ENCODE data around the gene KIF16B. TPM values are rescaled to one million over a fixed set of nuclear protein-coding genes. Genes with fewer than 3 reads are reported as not detected.

The KIF16B gene
- total and polyA plus RNA-seq, 4 donors = 5.9 to 20.3 (median 9.6) TPM

- Histone ChIP-seq H3K27me3 (ENCODE audit: control insufficient read depth in 3 of 3, insufficient read depth in 3 of 3, low read length in 2 of 3) (peaks cover 0 to 4% (median 0%) of the 10 kb centered on the region in 3 donors), H3K27ac (ENCODE audit: low read depth in 1 of 2, low read length in 1 of 2) (no peak overlapping the region), H3K4me1 (ENCODE audit: control insufficient read depth in 5 of 5, insufficient read depth in 5 of 5, low read length in 5 of 5) (no peaks in the 10 kb centered on the region), H3K36me3 (ENCODE audit: control insufficient read depth in 4 of 4, insufficient read depth in 4 of 4, low read length in 4 of 4) (no peaks in the 10 kb centered on the region), H3K4me3 (no peak overlapping the region), H3K9ac (ENCODE audit: insufficient read depth in 1 of 2, low read length in 2 of 2) (no peak overlapping the region), H3K9me3 (ENCODE audit: control insufficient read depth in 4 of 4, insufficient read depth in 3 of 4, low read length in 3 of 4) (no peaks in the 10 kb centered on the region)
- 83 to 84% methylated on average over 7 of the region's 7 CpGs for WGBS, 2 donors
- ATAC-seq (ENCODE audit: insufficient read depth, low FRiP score) (no peak), DNase-seq (no peak)
- TF ChIP-seq, protein P1, sequence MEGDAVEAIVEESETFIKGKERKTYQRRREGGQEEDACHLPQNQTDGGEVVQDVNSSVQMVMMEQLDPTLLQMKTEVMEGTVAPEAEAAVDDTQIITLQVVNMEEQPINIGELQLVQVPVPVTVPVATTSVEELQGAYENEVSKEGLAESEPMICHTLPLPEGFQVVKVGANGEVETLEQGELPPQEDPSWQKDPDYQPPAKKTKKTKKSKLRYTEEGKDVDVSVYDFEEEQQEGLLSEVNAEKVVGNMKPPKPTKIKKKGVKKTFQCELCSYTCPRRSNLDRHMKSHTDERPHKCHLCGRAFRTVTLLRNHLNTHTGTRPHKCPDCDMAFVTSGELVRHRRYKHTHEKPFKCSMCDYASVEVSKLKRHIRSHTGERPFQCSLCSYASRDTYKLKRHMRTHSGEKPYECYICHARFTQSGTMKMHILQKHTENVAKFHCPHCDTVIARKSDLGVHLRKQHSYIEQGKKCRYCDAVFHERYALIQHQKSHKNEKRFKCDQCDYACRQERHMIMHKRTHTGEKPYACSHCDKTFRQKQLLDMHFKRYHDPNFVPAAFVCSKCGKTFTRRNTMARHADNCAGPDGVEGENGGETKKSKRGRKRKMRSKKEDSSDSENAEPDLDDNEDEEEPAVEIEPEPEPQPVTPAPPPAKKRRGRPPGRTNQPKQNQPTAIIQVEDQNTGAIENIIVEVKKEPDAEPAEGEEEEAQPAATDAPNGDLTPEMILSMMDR (IDR thresholded peaks at IDR 0.05; ENCODE audit: control extremely low read depth, extremely low read depth) = no peak
Measured at GRCh38 chr20:16246291-16246690, 327.0 kb downstream of the KIF16B start.

DNA sequence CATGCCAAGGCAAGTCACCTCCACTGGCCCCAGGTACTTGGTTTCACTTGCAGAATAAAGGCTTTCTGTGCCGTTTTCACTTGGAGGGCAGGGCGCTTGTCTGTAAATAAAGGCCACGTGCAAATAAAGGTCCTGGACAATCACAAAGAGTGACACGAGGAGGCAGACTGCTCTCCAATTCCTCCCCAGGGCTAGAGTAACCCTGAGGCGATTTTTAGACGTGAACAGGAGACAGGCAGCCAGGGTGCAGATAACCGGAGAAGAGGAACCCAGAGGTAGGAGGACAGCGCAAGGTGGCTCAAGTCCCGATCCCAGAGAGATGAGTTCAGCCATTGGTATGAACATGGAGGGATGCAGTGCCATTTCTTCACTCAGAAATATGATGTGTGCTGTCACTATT is 327.4 kb downstream of the KIF16B start:
- H3K9ac ChIP-seq (ENCODE audit: insufficient read depth in 1 of 2, low read length in 2 of 2) = no peak overlapping the region
- H3K4me3 ChIP-seq = no peak overlapping the region
- H3K27ac ChIP-seq (ENCODE audit: low read depth in 1 of 2, low read length in 1 of 2) = no peak overlapping the region
- no peaks in the 10 kb centered on the region for H3K36me3 ChIP-seq (ENCODE audit: control insufficient read depth in 4 of 4, insufficient read depth in 4 of 4, low read length in 4 of 4)
- DNase-seq (no peak), ATAC-seq (ENCODE audit: insufficient read depth, low FRiP score) (no peak)
- TF ChIP-seq, protein P1 (IDR thresholded peaks at IDR 0.05; ENCODE audit: control extremely low read depth, extremely low read depth) = no peak
- peaks cover 0 to 4% (median 0%) of the 10 kb centered on the region in 3 donors for H3K27me3 ChIP-seq (ENCODE audit: control insufficient read depth in 3 of 3, insufficient read depth in 3 of 3, low read length in 2 of 3)
- no peaks in the 10 kb centered on the region for H3K4me1 ChIP-seq (ENCODE audit: control insufficient read depth in 5 of 5, insufficient read depth in 5 of 5, low read length in 5 of 5)
- no peaks in the 10 kb centered on the region for H3K9me3 ChIP-seq (ENCODE audit: control insufficient read depth in 4 of 4, insufficient read depth in 3 of 4, low read length in 3 of 4)
- WGBS, 2 donors = 76 to 89% methylated on average over 9 of the region's 9 CpGs

DNA sequence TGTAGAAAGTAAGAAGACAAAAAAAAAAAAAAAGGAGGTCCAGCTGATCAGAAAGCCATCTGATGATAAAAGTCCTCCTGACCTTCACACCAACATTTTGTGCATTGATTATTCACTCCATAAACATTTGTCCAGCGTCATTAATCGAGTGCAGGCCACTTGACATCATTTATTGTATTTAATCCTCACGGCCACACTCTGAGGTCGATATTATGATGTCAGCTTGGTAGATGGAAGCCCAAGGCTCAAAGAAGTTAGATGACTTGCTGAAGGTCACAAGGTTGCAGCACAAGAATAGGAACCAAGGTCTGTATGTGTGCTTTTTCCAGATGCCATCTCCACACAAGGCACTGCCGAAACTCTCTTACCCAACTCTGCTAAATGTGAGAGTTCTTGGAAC is 328.4 kb downstream of the KIF16B start:
- WGBS, 2 donors = 92 to 94% methylated on average over 5 of the region's 5 CpGs
- TF ChIP-seq, protein P1 (IDR thresholded peaks at IDR 0.05; ENCODE audit: control extremely low read depth, extremely low read depth) = no peak

DNA sequence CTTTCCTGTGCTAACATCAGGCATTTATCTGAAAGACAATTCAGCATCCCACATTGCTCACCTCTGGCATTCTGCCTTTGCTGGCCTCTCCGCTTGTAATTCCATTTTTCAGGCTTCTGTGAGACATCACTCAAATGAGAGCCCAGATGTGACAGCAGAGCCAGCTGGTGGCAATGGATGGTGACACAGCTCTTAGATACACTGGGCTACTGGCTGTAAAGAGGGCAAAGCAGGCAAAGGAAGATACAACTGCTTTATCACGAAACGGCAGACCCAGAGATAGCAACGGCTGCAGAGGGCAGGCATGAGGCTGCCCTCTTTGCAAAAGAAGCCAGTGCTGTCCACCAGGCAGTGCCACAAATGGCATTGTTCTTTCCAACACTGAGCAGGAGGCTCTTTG is 329.8 kb downstream of the KIF16B start:
- ATAC-seq (ENCODE audit: insufficient read depth, low FRiP score) = no peak
- Histone ChIP-seq H3K9me3 (ENCODE audit: control insufficient read depth in 4 of 4, insufficient read depth in 3 of 4, low read length in 3 of 4) (peaks cover 0 to 8% (median 3%) of the 10 kb centered on the region in 4 donors), H3K9ac (ENCODE audit: insufficient read depth in 1 of 2, low read length in 2 of 2) (no peak overlapping the region), H3K36me3 (ENCODE audit: control insufficient read depth in 4 of 4, insufficient read depth in 4 of 4, low read length in 4 of 4) (no peaks in the 10 kb centered on the region), H3K27me3 (ENCODE audit: control insufficient read depth in 3 of 3, insufficient read depth in 3 of 3, low read length in 2 of 3) (peaks cover 0 to 1% (median 0%) of the 10 kb centered on the region in 3 donors), H3K4me1 (ENCODE audit: control insufficient read depth in 5 of 5, insufficient read depth in 5 of 5, low read length in 5 of 5) (no peaks in the 10 kb centered on the region), H3K4me3 (no peak overlapping the region), H3K27ac (ENCODE audit: low read depth in 1 of 2, low read length in 1 of 2) (no peak overlapping the region)
- TF ChIP-seq, protein P1 (IDR thresholded peaks at IDR 0.05; ENCODE audit: control extremely low read depth, extremely low read depth) = no peak
- 71 to 83% methylated on average over 4 of the region's 4 CpGs for WGBS, 2 donors
- DNase-seq = no peak

More for the DNA sequence above, 328.4 kb downstream of the KIF16B start:
- DNase-seq (no peak), ATAC-seq (ENCODE audit: insufficient read depth, low FRiP score) (no peak)
- H3K9ac ChIP-seq (ENCODE audit: insufficient read depth in 1 of 2, low read length in 2 of 2) = no peak overlapping the region
- H3K9me3 ChIP-seq (ENCODE audit: control insufficient read depth in 4 of 4, insufficient read depth in 3 of 4, low read length in 3 of 4) = peaks cover 0 to 7% (median 2%) of the 10 kb centered on the region in 4 donors
- peaks cover 0 to 4% (median 0%) of the 10 kb centered on the region in 3 donors for H3K27me3 ChIP-seq (ENCODE audit: control insufficient read depth in 3 of 3, insufficient read depth in 3 of 3, low read length in 2 of 3)
- no peaks in the 10 kb centered on the region for H3K36me3 ChIP-seq (ENCODE audit: control insufficient read depth in 4 of 4, insufficient read depth in 4 of 4, low read length in 4 of 4)
- H3K4me1 ChIP-seq (ENCODE audit: control insufficient read depth in 5 of 5, insufficient read depth in 5 of 5, low read length in 5 of 5) = no peaks in the 10 kb centered on the region
- no peak overlapping the region for H3K4me3 ChIP-seq
- no peak overlapping the region for H3K27ac ChIP-seq (ENCODE audit: low read depth in 1 of 2, low read length in 1 of 2)
